ENCODE measurements around the gene UBAC2. TPM values are rescaled to one million over a fixed set of nuclear protein-coding genes. Genes with fewer than 3 reads are reported as not detected.
A peak's percentile ranks its signal among the peaks of the same experiment; 100 is the strongest.

Gene UBAC2
- total and polyA plus RNA-seq, 2 of the 8 experiments (the other 6 are each of a cell fraction or from before 2014, with no cell fraction given): 75.9 to 76.9 TPM

- Histone ChIP-seq H2BK20ac (ENCODE audit: low read length) (peak overlapping the region; percentile 43; the same call in 1 of the 2 replicates), H3K4me1 (replicated peaks in 1 of 4; ENCODE audit: control insufficient read depth in 3 of 4, insufficient read depth in 4 of 4, low read length in 3 of 4) (peaks cover 3 to 14% (median 9%) of the 10 kb centered on the region in 4 experiments), H4K20me1 (replicated peaks in 1 of 2; ENCODE audit: control insufficient read depth in 1 of 2, insufficient read depth in 2 of 2, low read length in 2 of 2) (no peaks in the 10 kb centered on the region), H4K91ac (replicated peaks; ENCODE audit: insufficient read length, low read length) (no peak overlapping the region), H2BK12ac (ENCODE audit: low read depth, low read length) (peak overlapping the region; percentile 86; the same call in 1 of the 2 replicates), H3K4ac (replicated peaks; ENCODE audit: insufficient read length, low read depth, low read length) (no peak overlapping the region), H3K14ac (ENCODE audit: insufficient read length) (no peak overlapping the region), H3K9ac (replicated peaks in 1 of 4; ENCODE audit: extremely low read depth in 1 of 4, low read depth in 3 of 4, low read length in 3 of 4) (no peak overlapping the region), H2BK5ac (ENCODE audit: low read depth, low read length) (no peak overlapping the region), H3K9me3 (ENCODE audit: insufficient read depth in 2 of 2, low read depth in 1 of 2, low read length in 1 of 2) (no peaks in the 10 kb centered on the region), H3K18ac (ENCODE audit: extremely low read depth, low read length) (no peak overlapping the region), H2AK5ac (ENCODE audit: low read depth, low read length) (no peak overlapping the region), H2AFZ (ENCODE audit: low read length) (0 out of 2 replicates have a peak overlapping the region, but pooled peaks have one; percentile 1), H3K79me1 (ENCODE audit: low read depth, low read length) (no peaks in the 10 kb centered on the region), H3K27me3 (replicated peaks in 1 of 4; ENCODE audit: control insufficient read depth in 3 of 4, extremely low read depth in 1 of 4, insufficient read depth in 3 of 4, low read length in 3 of 4) (no peaks in the 10 kb centered on the region), H3K79me2 (ENCODE audit: control insufficient read depth in 1 of 2, insufficient read depth in 2 of 2, low read length in 2 of 2) (no peaks in the 10 kb centered on the region), H3K23me2 (ENCODE audit: low read depth, low read length) (peaks cover 2% of the 10 kb centered on the region; the same call in 1 of the 2 replicates), H3K27ac (ENCODE audit: low read depth, low read length) (no peak overlapping the region), H4K5ac (ENCODE audit: insufficient read length, low read depth, low read length) (no peak overlapping the region), H3K36me3 (ENCODE audit: control insufficient read depth in 2 of 4, insufficient read depth in 4 of 4, low read length in 3 of 4) (no peaks in the 10 kb centered on the region), H2BK120ac (replicated peaks; ENCODE audit: low read depth, low read length) (no peak overlapping the region), H3K4me2 (ENCODE audit: insufficient read depth in 1 of 2, low read depth in 2 of 2, low read length in 2 of 2) (no peak overlapping the region), H3K4me3 (ENCODE audit: extremely low read depth in 1 of 4, insufficient read depth in 2 of 4, low read depth in 3 of 4, low read length in 4 of 4) (no peak overlapping the region), H4K8ac (ENCODE audit: extremely low read depth, insufficient read depth, low read length) (no peak overlapping the region), H3K56ac (replicated peaks; ENCODE audit: insufficient read length, low read depth, low read length) (no peak overlapping the region), H2BK15ac (ENCODE audit: low read length) (0 out of 2 replicates have a peak overlapping the region, but pooled peaks have one; percentile 75), H3K23ac (ENCODE audit: insufficient read length) (no peak overlapping the region)
- DNase-seq (ENCODE audit: low read depth in 1 of 2, low spot score in 2 of 2) (no peak), FAIRE-seq (no peak)
- peak in 1 of 2 experiments; percentile 25; a peak in 2 of 4 replicates for TF ChIP-seq RAD21 (IDR thresholded peaks at IDR 0.05 in 1 of 2, conservative IDR thresholded peaks at IDR 0.05 in 1 of 2; ENCODE audit: low read depth in 2 of 2, low read length in 2 of 2)
- peak; percentile 28 to 41 (median 32) for TF ChIP-seq CTCF (IDR thresholded peaks at IDR 0.05; ENCODE audit: control extremely low read depth in 1 of 3, insufficient read depth in 1 of 3, low read depth in 1 of 3, low read length in 3 of 3)
- TF ChIP-seq SAP30 (IDR thresholded peaks at IDR 0.05; ENCODE audit: insufficient read depth, insufficient replicate concordance, low read length): no peak
- 79% methylated on average over 17 of the region's 17 CpGs; no CpG with 5 or more reads in 1 of the 2 experiments for WGBS, 2 experiments (ENCODE audit: extremely low coverage in 1 of 2, insufficient coverage in 1 of 2, insufficient read length in 1 of 2, insufficient replicate concordance in 2 of 2, low coverage in 1 of 2, low lambda C conversion rate in 2 of 2, missing lambda C conversion rate in 1 of 2)
- CTCF ChIA-PET (ENCODE audit: partially characterized antibody): interaction anchor here (0.6 to 5.6 kb wide), 22 partner anchors 9 to 347 kb away, joined by 3 to 227 read pairs (median 4); no protein-coding TSS in a partner anchor
- POLR2A ChIA-PET (ENCODE audit: partially characterized antibody): interaction anchor here (1.1 kb wide), 1 partner anchor 12 kb away, joined by 3 read pairs; no protein-coding TSS in a partner anchor
Observed at GRCh38 chr13:99434258-99434788, 233.7 kb downstream of the UBAC2 start.
